Measurements from ENCODE around the gene RHOU.

Gene RHOU

DNA sequence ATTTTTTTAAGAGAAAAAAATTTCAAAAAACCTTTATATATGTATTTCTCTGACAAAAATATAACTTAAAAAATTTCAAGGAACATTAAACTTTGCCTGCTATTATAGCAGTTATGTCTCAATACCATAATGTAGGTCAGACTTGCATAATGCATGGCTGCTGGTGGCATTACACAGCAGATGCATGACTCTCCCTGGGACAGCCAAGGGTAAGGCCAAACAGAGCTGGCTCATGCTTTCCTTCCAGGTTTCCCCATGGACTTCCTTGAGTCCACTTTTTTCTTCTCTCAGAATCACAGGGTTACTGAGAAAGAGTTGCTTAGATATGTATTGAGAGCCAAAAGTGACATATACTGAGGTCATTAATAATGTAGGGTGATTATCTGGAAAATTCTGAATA, 43.7 kb downstream of the RHOU start:
- H3K4me3 ChIP-seq (ENCODE audit: low read length) = no peak overlapping the region
- no peak overlapping the region for H3K9ac ChIP-seq (ENCODE audit: low read length)
- H3K4me1 ChIP-seq (ENCODE audit: control insufficient read depth, low read depth, low read length) = no peaks in the 10 kb centered on the region
- no peaks in the 10 kb centered on the region for H3K36me3 ChIP-seq (ENCODE audit: control insufficient read depth, low read depth, low read length)
- H3K9me3 ChIP-seq (ENCODE audit: control insufficient read depth, low read depth, low read length) = no peaks in the 10 kb centered on the region
- H3K27me3 ChIP-seq (ENCODE audit: control insufficient read depth, insufficient read depth, low read length) = no peaks in the 10 kb centered on the region
- H3K27ac ChIP-seq (ENCODE audit: low read length) = no peak overlapping the region

DNA sequence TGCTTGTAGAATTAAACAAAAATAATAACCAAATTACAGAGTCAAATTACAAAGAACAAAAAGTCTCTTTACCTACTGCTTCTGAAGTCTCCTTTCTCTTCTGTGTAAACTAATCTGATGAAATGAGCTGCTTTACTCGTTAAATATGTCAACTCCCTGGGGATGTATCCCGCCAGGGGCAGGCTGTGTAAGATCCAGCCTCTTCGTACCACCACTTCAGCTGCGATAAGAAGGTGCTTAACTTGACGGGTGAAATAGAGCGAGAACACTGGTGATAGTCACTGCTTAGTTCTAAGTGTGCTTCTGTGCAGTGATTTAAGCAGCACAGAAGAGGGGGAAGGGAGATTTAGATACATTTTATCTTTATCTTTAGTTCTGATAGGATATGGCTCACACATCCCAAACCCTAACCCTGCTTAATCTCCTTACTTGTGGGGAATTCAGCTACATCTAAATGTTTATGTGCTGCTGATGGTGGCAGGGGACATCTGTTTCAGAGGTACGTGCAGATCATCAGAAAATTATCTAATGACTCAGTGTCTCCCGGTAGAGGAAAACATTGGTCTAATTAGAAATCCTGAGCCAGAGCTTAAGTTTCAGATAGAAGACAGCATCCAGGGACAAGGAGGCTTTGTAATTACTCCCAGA, 46.0 kb downstream of the RHOU start:
- Histone ChIP-seq H3K9ac (ENCODE audit: low read length) (no peak overlapping the region), H3K27ac (ENCODE audit: low read length) (no peak overlapping the region), H3K4me1 (ENCODE audit: control insufficient read depth, low read depth, low read length) (no peaks in the 10 kb centered on the region), H3K36me3 (ENCODE audit: control insufficient read depth, low read depth, low read length) (no peaks in the 10 kb centered on the region), H3K4me3 (ENCODE audit: low read length) (no peak overlapping the region), H3K9me3 (ENCODE audit: control insufficient read depth, low read depth, low read length) (no peaks in the 10 kb centered on the region), H3K27me3 (ENCODE audit: control insufficient read depth, insufficient read depth, low read length) (no peaks in the 10 kb centered on the region)

DNA sequence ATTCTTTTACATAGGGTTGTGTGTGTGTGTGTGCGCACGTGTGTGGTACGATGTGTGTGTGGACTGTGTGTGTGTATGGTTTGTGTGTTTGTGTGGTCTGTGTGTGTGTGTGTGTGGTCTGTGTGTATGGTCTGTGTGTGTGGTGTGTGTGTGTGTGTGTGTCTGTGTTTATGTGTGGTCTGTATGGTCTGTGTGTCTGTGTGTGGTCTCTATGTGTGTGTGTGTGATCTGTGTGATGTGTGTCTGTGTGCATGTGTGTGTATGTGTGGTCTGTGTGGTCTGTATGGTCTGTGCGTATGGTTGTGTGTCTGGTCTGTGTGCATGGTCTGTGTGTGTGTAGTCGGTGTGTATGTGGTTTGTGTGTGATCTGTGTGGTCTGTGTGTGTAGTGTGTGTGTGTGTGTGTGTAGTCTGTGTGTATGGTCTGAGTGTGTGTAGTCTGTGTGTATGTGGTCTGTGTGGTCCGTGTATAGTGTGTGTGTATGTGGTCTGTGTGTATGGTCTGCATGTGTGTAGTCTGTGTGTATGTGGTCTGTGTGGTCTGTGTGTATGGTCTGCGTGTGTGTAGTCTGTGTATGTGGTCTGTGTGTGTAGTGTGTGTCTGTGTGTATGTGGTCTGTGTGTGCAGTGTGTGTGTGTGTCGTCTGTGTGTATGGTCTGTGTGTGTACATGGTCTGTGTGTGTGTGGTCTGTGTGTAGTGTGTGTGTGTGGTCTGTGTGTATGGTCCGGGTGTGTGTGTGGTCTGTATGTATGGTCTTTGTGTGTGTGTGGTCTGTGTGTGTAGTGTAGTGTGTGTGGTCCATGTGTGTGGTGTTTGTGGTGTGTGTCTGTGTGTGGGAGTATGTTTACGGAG, 46.8 kb downstream of the RHOU start:
- no peak overlapping the region for H3K27ac ChIP-seq (ENCODE audit: low read length)
- no peak overlapping the region for H3K4me3 ChIP-seq (ENCODE audit: low read length)
- no peak overlapping the region for H3K9ac ChIP-seq (ENCODE audit: low read length)
- H3K27me3 ChIP-seq (ENCODE audit: control insufficient read depth, insufficient read depth, low read length) = no peaks in the 10 kb centered on the region
- no peaks in the 10 kb centered on the region for H3K36me3 ChIP-seq (ENCODE audit: control insufficient read depth, low read depth, low read length)
- H3K9me3 ChIP-seq (ENCODE audit: control insufficient read depth, low read depth, low read length) = no peaks in the 10 kb centered on the region
- H3K4me1 ChIP-seq (ENCODE audit: control insufficient read depth, low read depth, low read length) = no peaks in the 10 kb centered on the region

DNA sequence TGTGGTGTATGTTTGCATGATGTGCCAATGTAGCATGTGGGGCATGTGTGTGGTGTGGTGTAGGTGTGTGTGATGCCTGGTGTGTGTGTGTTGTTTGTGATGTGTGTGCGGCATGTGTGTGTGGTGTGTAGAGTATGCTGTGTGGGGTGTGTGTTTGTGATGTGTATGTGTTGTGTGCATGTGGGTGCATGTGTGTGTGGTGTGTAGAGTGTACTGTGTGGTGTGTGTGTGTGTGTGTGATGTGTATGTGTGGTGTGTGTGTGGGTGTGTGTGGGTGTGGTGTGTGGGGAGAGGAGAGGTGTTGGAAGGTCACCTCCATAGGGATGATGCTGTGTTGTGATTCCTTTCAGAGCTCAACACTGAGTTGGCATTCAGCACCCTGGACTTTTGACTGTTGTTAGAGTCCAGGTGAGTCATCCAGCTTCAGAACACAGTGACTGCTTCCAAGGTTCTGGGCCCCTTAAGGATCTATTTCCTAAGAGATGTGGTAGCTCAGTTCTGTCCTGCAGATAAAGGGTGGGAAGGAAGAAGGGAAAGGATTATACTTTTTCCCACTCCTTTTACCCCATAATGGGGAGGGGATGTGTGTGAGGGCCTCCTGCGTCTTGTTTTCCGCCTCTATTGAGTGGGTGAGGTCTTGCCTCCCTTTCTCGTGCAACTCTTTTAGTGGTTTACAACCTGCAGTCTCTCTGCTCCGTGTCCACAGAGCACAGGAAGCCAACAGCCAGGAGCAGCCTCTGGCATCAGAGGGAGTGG, 47.6 kb downstream of the RHOU start:
- Histone ChIP-seq H3K4me3 (ENCODE audit: low read length) (no peak overlapping the region), H3K9ac (ENCODE audit: low read length) (no peak overlapping the region), H3K4me1 (ENCODE audit: control insufficient read depth, low read depth, low read length) (no peaks in the 10 kb centered on the region), H3K27ac (ENCODE audit: low read length) (no peak overlapping the region), H3K36me3 (ENCODE audit: control insufficient read depth, low read depth, low read length) (no peaks in the 10 kb centered on the region), H3K9me3 (ENCODE audit: control insufficient read depth, low read depth, low read length) (no peaks in the 10 kb centered on the region), H3K27me3 (ENCODE audit: control insufficient read depth, insufficient read depth, low read length) (no peaks in the 10 kb centered on the region)

DNA sequence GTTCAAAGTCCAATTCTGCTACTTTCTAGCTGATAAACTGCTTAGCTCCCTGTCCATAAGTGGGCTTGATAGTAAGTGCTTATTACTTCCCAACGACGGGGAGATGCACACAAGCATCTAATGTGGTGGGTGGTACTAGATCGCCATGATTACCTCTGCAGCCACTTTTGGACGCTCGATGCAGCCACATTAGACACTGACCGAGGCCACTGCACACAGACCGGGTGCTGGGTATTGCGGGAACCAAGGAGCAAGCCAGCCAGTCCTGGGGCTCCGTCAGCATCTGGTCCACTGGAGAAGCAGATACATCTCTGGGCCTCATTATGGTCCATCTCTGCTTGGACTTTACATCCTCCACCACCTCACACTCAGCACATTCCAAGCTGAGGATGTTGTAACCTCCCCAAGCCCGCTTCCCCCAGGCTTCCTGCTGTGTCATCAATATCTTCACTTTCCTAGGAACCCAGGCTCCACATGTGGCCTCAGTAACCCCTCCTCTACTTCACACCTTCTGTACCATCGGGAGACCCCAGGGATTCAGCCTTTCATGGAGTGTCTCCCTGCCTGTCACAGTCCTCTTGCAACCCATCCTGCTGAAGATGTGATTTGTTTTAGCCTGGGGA, 48.2 kb downstream of the RHOU start:
- no peak overlapping the region for H3K4me3 ChIP-seq (ENCODE audit: low read length)
- H3K27me3 ChIP-seq (ENCODE audit: control insufficient read depth, insufficient read depth, low read length) = no peaks in the 10 kb centered on the region
- H3K27ac ChIP-seq (ENCODE audit: low read length) = no peak overlapping the region
- H3K9me3 ChIP-seq (ENCODE audit: control insufficient read depth, low read depth, low read length) = no peaks in the 10 kb centered on the region
- H3K4me1 ChIP-seq (ENCODE audit: control insufficient read depth, low read depth, low read length) = no peaks in the 10 kb centered on the region
- no peaks in the 10 kb centered on the region for H3K36me3 ChIP-seq (ENCODE audit: control insufficient read depth, low read depth, low read length)
- no peak overlapping the region for H3K9ac ChIP-seq (ENCODE audit: low read length)

DNA sequence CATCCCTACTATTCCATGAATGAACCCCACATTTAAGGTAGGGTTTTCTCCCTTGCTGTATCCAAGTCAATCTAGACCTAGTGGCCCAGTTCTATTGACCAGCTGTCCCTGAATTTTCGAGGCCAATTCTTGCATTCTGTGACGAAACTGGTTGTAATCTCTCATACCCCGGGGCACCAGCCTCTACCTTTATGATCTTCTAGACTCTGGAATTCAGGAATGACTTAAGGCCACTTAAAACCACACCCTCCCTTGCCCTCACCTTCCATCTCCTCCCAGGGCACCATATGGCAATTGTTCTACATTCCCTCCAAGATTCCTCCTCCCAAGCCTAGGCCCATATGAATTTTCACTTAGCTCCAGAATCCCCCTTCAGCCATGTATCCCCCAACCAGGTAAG, 48.9 kb downstream of the RHOU start:
- no peak overlapping the region for H3K9ac ChIP-seq (ENCODE audit: low read length)
- H3K27ac ChIP-seq (ENCODE audit: low read length) = no peak overlapping the region
- no peaks in the 10 kb centered on the region for H3K36me3 ChIP-seq (ENCODE audit: control insufficient read depth, low read depth, low read length)
- H3K9me3 ChIP-seq (ENCODE audit: control insufficient read depth, low read depth, low read length) = no peaks in the 10 kb centered on the region
- H3K27me3 ChIP-seq (ENCODE audit: control insufficient read depth, insufficient read depth, low read length) = no peaks in the 10 kb centered on the region
- H3K4me3 ChIP-seq (ENCODE audit: low read length) = no peak overlapping the region
- no peaks in the 10 kb centered on the region for H3K4me1 ChIP-seq (ENCODE audit: control insufficient read depth, low read depth, low read length)

DNA sequence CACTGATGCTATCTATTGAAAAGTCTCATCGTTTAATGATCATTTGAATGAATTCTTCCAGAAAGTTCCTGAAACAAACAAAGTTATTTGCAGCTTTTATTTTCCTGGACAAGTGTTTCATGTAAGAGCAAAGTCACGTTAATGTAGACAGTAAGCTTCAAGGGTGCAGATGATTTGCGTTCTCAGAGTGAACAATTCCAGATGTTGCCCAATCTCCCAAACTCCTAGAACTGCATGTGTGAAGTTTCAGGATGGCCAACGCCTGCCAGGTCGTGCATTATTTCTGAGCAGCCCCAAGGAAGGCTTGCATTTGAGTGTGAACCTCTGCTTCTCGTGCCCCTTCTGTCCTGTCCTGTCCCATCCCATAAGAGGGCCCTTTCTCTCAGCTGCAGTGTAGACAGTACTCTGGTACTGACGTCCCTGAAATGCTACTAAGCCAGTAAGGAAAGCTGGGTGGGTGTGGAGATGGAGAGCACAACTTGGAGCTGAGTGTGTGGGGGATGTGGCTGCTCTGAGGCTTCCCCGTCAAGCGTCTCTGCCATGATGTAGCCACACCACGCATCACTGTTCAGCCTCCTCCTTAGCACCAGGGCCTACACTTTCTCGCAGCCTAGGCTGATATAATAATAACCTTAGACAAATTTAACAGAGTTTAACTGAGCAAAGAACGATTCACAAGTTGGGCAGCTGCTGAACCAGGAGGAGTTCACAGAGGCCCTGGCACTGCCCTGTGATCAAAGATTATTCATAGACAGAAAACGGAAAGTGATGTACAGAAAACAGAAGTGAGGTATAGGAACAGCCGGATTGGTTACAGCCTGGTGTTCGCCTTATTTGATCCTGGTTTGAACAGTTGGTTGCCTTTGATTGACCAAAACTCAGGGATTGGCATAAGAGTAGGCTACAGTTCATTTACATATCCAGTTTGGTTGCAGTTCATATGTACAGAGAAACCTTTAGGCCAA, 50.4 kb downstream of the RHOU start:
- Histone ChIP-seq H3K4me1 (ENCODE audit: control insufficient read depth, low read depth, low read length) (no peaks in the 10 kb centered on the region), H3K27me3 (ENCODE audit: control insufficient read depth, insufficient read depth, low read length) (no peaks in the 10 kb centered on the region), H3K36me3 (ENCODE audit: control insufficient read depth, low read depth, low read length) (no peaks in the 10 kb centered on the region), H3K9me3 (ENCODE audit: control insufficient read depth, low read depth, low read length) (no peaks in the 10 kb centered on the region), H3K27ac (ENCODE audit: low read length) (no peak overlapping the region), H3K9ac (ENCODE audit: low read length) (no peak overlapping the region), H3K4me3 (ENCODE audit: low read length) (no peak overlapping the region)

DNA sequence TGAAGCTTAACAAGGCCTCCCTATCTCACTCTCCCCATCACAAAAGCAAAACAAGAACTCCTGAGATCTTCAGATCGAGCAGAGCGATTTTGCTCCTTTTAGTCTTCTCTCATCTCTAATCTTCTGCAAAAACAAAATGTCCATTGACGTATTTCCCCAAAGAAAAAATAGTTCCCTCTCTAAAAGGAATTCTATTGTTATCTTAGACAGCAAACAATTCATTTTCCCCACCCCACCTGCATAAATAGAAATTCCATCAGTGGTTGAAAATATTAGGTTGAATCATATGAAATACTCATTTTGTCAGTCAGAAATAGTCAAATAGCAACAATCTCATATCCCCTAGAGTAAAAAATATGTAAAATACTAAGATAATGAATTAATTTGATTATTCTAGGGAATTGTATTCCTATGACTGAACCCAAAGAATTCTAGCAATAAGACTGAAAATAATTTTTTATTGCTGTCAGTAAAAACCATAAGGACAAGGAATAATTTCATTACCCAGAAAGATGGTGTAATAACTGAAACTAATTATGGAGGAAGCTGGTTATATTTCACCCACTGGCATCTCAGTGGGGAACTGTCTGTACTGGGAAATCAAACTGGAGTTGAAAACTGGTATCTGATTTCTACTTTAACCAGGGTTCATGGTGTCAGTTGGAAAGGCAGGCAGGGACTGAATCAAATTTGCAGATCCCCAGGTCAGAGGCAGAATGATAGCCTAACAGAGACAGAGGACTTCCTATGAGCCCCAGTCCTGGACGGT, 51.3 kb downstream of the RHOU start:
- no peak overlapping the region for H3K27ac ChIP-seq (ENCODE audit: low read length)
- no peak overlapping the region for H3K9ac ChIP-seq (ENCODE audit: low read length)
- H3K9me3 ChIP-seq (ENCODE audit: control insufficient read depth, low read depth, low read length) = no peaks in the 10 kb centered on the region
- H3K36me3 ChIP-seq (ENCODE audit: control insufficient read depth, low read depth, low read length) = no peaks in the 10 kb centered on the region
- H3K4me3 ChIP-seq (ENCODE audit: low read length) = no peak overlapping the region
- H3K27me3 ChIP-seq (ENCODE audit: control insufficient read depth, insufficient read depth, low read length) = no peaks in the 10 kb centered on the region
- no peaks in the 10 kb centered on the region for H3K4me1 ChIP-seq (ENCODE audit: control insufficient read depth, low read depth, low read length)

DNA sequence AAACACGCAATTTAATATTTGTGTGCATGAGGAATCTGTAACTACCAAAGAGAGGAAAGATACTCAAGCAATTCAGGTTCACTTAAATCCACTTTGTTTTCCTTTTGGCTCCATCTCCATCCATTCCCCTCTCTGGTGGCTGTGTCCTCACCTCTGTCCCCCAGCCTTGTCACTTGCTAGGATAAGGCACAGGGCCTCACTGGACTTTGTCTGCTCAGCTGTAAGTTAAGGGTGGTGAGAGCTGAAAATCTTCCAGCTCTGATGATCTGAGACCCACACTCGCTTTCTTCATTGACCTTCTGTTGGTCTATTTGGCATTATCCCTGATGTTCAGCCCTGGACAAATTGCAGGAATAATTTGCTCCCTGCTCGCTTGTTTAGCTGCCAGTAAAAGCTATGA, 56.5 kb downstream of the RHOU start:
- H3K36me3 ChIP-seq (ENCODE audit: control insufficient read depth, low read depth, low read length) = no peaks in the 10 kb centered on the region
- no peak overlapping the region for H3K27ac ChIP-seq (ENCODE audit: low read length)
- no peaks in the 10 kb centered on the region for H3K4me1 ChIP-seq (ENCODE audit: control insufficient read depth, low read depth, low read length)
- no peaks in the 10 kb centered on the region for H3K9me3 ChIP-seq (ENCODE audit: control insufficient read depth, low read depth, low read length)
- H3K27me3 ChIP-seq (ENCODE audit: control insufficient read depth, insufficient read depth, low read length) = no peaks in the 10 kb centered on the region
- H3K9ac ChIP-seq (ENCODE audit: low read length) = no peak overlapping the region
- H3K4me3 ChIP-seq (ENCODE audit: low read length) = no peak overlapping the region

DNA sequence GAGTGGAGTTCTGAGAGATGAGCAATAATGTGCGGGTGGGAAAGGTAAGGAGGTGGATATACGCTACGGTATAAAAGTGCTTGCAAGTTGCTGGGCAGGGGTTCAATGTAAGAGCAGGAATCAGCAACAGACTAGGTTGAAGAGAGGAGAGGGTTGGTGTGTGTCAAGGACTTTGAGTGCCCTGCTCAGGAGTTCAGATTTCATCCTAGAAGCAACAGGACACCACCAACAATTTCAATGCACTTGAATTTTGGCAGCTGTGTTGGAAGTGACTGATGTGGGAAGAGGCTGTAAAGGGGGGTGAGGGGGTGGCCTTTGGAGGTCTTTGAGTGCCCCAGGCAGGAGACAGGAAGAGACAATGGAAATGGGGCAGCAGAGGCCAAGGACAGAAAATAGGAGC, 57.3 kb downstream of the RHOU start:
- Histone ChIP-seq H3K4me1 (ENCODE audit: control insufficient read depth, low read depth, low read length) (no peaks in the 10 kb centered on the region), H3K27me3 (ENCODE audit: control insufficient read depth, insufficient read depth, low read length) (no peaks in the 10 kb centered on the region), H3K36me3 (ENCODE audit: control insufficient read depth, low read depth, low read length) (no peaks in the 10 kb centered on the region), H3K27ac (ENCODE audit: low read length) (no peak overlapping the region), H3K4me3 (ENCODE audit: low read length) (no peak overlapping the region), H3K9ac (ENCODE audit: low read length) (no peak overlapping the region), H3K9me3 (ENCODE audit: control insufficient read depth, low read depth, low read length) (no peaks in the 10 kb centered on the region)

All from iPS-18a (cell line).